Gastrocnemius medialis (tissue), 4 donors: ENCODE data around the gene PGLYRP3. TPM values are rescaled to one million over a fixed set of nuclear protein-coding genes. Genes with fewer than 3 reads are reported as not detected.
"Not testable (repeated sequence)": the region's sequence is repeated elsewhere in the genome, so short reads cannot be mapped to it uniquely, and the experiment has no call there.

Source experiments
- ATAC-seq, 2 donors: fragments of 150-250 bp; one replicate each; pipeline ENCODE4 v1.9.1; 2016
- DNase-seq, 2 donors: peaks; one replicate each; pipeline ENCODE4 v3.0.0-alpha.2; 2019
- H3K27ac ChIP-seq, 4 donors: fragments of 200-600 bp; sonication (generic); 1 replicate in 1 of 4; 2 replicates in 3 of 4; pipeline ENCODE4 v1.5.1; 2016 to 2018; ENCODE audit warnings: mild to moderate bottlenecking in 2 of 4, moderate library complexity in 1 of 4
- H3K27me3 ChIP-seq, 3 donors: fragments of 200-600 bp; sonication (generic) in 2 of 3; 1 replicate in 1 of 3; 2 replicates in 2 of 3; pipeline versions ENCODE4 v1.5.1 to v1.6.0; 2016 to 2019; ENCODE audit warnings: mild to moderate bottlenecking in 1 of 3, moderate library complexity in 1 of 3
- H3K36me3 ChIP-seq, 2 donors: fragments of 200-600 bp; sonication (generic) in 1 of 2; one replicate each; pipeline ENCODE4 v1.5.1; 2017 to 2018
- H3K4me1 ChIP-seq, 2 donors: fragments of 200-600 bp; sonication (generic) in 1 of 2; one replicate each; pipeline ENCODE4 v1.5.1; 2016 to 2017; ENCODE audit warnings: mild to moderate bottlenecking in 2 of 2
- H3K4me3 ChIP-seq, 4 donors: fragments of 200-600 bp; sonication (generic) in 3 of 4; 1 replicate in 1 of 4; 2 replicates in 3 of 4; pipeline ENCODE4 v1.5.1; 2016 to 2019; ENCODE audit warnings: mild to moderate bottlenecking in 2 of 4
- H3K9me3 ChIP-seq, 3 donors: fragments of 200-600 bp; sonication (generic) in 2 of 3; 1 replicate in 1 of 3; 2 replicates in 2 of 3; pipeline ENCODE4 v1.5.1; 2016 to 2019
- POLR2A ChIP-seq, 2 donors: fragments of 450-650 bp; IDR thresholded peaks; one replicate each; pipeline ENCODE4 v1.6.1; 2017; ENCODE audit warnings: antibody characterized with exemption in 2 of 2, mild to moderate bottlenecking in 2 of 2, moderate library complexity in 2 of 2
- in situ Hi-C, 4 donors: fragments of 200-750 bp; cut with MboI; loops; one replicate each; pipeline versions ENCODE4 v1.15.0 to v1.8.0; 2017; ENCODE audit warnings: low sequenced_read_pairs in 4 of 4
- intact Hi-C: fragments of 100-400 bp; cut with DNase I; formaldehyde crosslinking; loops from one replicate; pipeline ENCODE4 v1.15.1; 2023; ENCODE audit warnings: low total_unique reads
- total RNA-seq, 4 donors: library from RNA; depleted of rRNA; stranded (reverse); fragments of >200 nt; gene quantifications; one replicate each; pipeline versions ENCODE4 v1.1.0 to v1.2.3, GENCODE V29; 2016
- TF ChIP-seq, protein P1 (sequence below), 5 experiments: fragments of 450-650 bp in 3 of 5; fragments of 200-600 bp in 2 of 5; sonication (generic) in 2 of 5; IDR thresholded peaks in 4 of 5; conservative IDR thresholded peaks in 1 of 5; 1 replicate in 4 of 5; 2 replicates in 1 of 5; pipeline ENCODE4 v1.5.1; 2016 to 2019; ENCODE audit warnings: antibody characterized with exemption in 5 of 5, mild to moderate bottlenecking in 3 of 5, moderate library complexity in 3 of 5

PGLYRP3 gene
- total RNA-seq, 4 donors from 2014 or later = not detected

- Histone ChIP-seq H3K4me3 (no peak within 1 kb of the TSS), H3K27me3 (peaks cover 7 to 31% (median 8%) of the 10 kb centered on the region in 3 donors), H3K36me3 (no peaks in the 10 kb centered on the region), H3K27ac (no peak within 1 kb of the TSS), H3K4me1 (no peaks in the 10 kb centered on the region), H3K9me3 (no peaks in the 10 kb centered on the region)
- no peak for TF ChIP-seq POLR2A (IDR thresholded peaks at IDR 0.05)
- TF ChIP-seq, protein P1, sequence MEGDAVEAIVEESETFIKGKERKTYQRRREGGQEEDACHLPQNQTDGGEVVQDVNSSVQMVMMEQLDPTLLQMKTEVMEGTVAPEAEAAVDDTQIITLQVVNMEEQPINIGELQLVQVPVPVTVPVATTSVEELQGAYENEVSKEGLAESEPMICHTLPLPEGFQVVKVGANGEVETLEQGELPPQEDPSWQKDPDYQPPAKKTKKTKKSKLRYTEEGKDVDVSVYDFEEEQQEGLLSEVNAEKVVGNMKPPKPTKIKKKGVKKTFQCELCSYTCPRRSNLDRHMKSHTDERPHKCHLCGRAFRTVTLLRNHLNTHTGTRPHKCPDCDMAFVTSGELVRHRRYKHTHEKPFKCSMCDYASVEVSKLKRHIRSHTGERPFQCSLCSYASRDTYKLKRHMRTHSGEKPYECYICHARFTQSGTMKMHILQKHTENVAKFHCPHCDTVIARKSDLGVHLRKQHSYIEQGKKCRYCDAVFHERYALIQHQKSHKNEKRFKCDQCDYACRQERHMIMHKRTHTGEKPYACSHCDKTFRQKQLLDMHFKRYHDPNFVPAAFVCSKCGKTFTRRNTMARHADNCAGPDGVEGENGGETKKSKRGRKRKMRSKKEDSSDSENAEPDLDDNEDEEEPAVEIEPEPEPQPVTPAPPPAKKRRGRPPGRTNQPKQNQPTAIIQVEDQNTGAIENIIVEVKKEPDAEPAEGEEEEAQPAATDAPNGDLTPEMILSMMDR (IDR thresholded peaks at IDR 0.05 in 4 of 5, conservative IDR thresholded peaks at IDR 0.05 in 1 of 5) = no peak
- in situ Hi-C loops = no loop called here
- no peak for DNase-seq
- no peak for ATAC-seq
- intact Hi-C loops = no loop called here
Observed at GRCh38 chr1:153348511-153349362, 36.0 kb upstream of the PGLYRP3 start, which contains the start of gene PGLYRP4. PGLYRP4 (minus strand) TSS chr1:153348841; CDS start chr1:153347932, 909 bp downstream.

- ATAC-seq (no peak), DNase-seq (no peak)
- Histone ChIP-seq H3K27me3 (peaks cover 7 to 31% (median 8%) of the 10 kb centered on the region in 3 donors), H3K4me3 (no peak overlapping the region), H3K27ac (no peak overlapping the region), H3K36me3 (no peaks in the 10 kb centered on the region), H3K9me3 (no peaks in the 10 kb centered on the region), H3K4me1 (no peaks in the 10 kb centered on the region)
- in situ Hi-C loops = no loop called here
- intact Hi-C loops = no loop called here
- TF ChIP-seq, protein P1 (IDR thresholded peaks at IDR 0.05 in 4 of 5, conservative IDR thresholded peaks at IDR 0.05 in 1 of 5) = no peak
- TF ChIP-seq POLR2A (IDR thresholded peaks at IDR 0.05) = no peak
Observed at GRCh38 chr1:153347856-153348255, 35.1 kb upstream of the PGLYRP3 start.

DNA sequence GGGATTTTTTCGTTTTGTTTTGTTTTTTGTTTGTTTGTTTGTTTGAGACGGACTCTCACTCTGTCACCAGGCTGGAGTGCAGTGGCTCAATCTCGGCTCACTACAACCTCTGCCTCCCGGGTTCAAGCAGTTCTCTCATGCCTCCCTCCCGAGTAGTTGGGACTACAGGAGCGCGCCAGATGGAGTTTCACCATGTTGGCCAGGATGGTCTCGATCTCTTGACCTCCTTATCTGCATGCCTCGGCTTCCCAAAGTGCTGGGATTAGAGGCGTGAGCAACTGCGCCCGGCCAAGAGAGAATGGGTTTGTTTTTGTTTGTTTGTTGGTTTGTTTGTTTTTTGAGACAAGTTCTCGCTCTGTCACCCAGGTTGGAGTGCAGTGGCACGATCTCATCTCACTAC, 34.3 kb upstream of the PGLYRP3 start:
- H3K4me3 ChIP-seq, H3K9me3 ChIP-seq, ATAC-seq, H3K4me1 ChIP-seq, in situ Hi-C loops, intact Hi-C loops, H3K36me3 ChIP-seq, DNase-seq, H3K27ac ChIP-seq: not testable (repeated sequence)
- H3K27me3 ChIP-seq = peaks cover 7 to 31% (median 8%) of the 10 kb centered on the region in 3 donors

DNA sequence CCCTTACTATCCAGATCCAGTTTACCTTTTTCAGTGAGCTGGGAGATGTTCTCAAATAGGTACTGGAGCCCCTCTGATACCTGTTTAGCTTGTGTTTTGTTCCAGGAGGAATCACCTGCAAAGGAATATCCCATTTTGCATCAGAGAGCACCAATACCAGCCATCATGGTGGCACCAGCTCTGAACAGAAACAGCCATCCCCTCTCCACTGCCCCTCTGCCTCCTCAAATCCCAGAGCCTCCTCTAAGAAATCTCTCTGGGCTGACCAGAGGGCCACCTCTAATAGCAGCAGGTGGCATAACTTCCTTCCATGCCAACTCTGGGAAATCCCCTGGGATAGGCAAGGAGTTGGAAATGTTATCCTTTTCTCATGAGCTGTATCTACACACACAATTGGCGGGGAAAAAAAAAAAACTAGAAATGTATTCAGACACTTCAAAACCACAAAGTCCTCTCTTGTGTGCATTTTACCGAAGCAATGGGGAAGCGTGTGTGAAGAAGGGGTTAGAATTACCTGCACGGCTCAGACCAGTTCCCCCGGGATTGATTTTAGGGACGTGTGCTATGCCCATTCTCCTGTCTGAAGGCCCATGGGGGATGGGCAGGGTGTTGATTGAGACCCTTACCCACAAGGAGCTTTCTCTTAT, 33.4 kb upstream of the PGLYRP3 start:
- no peaks in the 10 kb centered on the region for H3K36me3 ChIP-seq
- H3K4me3 ChIP-seq = no peak overlapping the region
- no peak overlapping the region for H3K27ac ChIP-seq
- intact Hi-C loops = no loop called here
- H3K4me1 ChIP-seq = no peaks in the 10 kb centered on the region
- in situ Hi-C loops = no loop called here
- H3K9me3 ChIP-seq = no peaks in the 10 kb centered on the region
- H3K27me3 ChIP-seq = peaks cover 7 to 33% (median 8%) of the 10 kb centered on the region in 3 donors
- DNase-seq (no peak), ATAC-seq (no peak)
- TF ChIP-seq POLR2A (IDR thresholded peaks at IDR 0.05) = no peak
- TF ChIP-seq, protein P1 (IDR thresholded peaks at IDR 0.05 in 4 of 5, conservative IDR thresholded peaks at IDR 0.05 in 1 of 5) = no peak
